NCI-H1930 (cell line): ENCODE measurements around the gene OR2S2.
"Not testable (repeated sequence)": the region's sequence is repeated elsewhere in the genome, so short reads cannot be mapped to it uniquely, and the experiment has no call there.

Experiments used
- DNase-seq, 2 experiments: peaks; one replicate each; lab custom pipeline; 2025; lab: John Stamatoyannopoulos, UW

Gene OR2S2, protein sequence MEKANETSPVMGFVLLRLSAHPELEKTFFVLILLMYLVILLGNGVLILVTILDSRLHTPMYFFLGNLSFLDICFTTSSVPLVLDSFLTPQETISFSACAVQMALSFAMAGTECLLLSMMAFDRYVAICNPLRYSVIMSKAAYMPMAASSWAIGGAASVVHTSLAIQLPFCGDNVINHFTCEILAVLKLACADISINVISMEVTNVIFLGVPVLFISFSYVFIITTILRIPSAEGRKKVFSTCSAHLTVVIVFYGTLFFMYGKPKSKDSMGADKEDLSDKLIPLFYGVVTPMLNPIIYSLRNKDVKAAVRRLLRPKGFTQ

DNA sequence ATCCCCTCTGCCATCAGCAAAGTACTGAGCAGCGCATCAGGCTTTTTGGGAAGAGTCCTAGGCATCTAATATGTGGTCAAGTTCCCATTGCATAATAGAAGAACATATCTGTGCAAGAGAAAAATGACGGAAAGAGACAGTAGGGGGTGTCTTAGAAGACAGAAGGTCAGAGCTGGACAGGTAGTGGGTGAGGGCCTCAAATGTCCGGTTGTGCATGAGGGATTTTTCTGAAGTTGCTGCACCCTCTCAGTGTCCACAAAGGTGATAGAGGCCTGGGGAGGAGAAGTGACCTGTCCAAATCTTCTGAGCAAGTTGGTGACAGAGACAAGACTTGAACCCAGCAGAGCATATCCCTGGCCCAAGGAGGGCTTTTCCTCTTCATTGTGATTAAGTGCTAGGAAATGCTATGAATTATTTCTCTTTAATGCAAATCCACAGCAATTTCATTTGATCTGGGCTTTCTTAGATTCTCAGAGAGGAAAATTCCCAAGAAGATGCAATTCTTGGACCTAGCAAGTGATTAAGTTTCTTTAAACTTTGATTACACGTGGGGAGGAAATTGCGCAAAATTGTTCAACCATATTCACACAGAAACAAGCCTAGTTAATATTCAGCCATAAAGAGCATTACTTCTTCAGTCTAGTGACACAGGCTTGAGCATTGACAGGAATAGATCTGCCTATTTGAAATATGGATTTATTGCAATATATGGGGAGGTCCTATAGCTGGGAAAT, at the start of gene OR2S2:
Gene OR2S2, minus strand, starts transcription at position 51 of the 734 bp plus-strand sequence. CDS start 56 bp downstream, outside the sequence.
- no peak for DNase-seq

DNA sequence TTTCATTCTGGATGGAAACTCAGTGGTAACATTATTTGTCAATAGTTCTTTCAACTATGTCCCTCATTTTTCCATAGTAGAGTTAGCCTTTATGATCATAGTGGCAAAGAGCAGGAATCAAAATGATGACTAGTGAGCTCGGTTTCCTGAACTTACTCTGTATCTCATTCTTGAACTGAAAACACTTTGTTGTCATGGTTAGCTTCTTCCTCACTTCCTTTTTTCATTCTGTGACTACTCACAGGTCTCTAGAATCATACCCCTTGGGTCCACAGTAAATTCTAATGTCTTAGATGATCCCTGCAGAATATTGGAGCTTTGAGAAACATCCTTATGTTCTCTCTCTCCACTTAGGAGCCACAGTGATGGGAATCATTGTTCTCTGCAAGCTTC, 49.4 kb upstream of the OR2S2 start:
- DNase-seq, result no peak

DNA sequence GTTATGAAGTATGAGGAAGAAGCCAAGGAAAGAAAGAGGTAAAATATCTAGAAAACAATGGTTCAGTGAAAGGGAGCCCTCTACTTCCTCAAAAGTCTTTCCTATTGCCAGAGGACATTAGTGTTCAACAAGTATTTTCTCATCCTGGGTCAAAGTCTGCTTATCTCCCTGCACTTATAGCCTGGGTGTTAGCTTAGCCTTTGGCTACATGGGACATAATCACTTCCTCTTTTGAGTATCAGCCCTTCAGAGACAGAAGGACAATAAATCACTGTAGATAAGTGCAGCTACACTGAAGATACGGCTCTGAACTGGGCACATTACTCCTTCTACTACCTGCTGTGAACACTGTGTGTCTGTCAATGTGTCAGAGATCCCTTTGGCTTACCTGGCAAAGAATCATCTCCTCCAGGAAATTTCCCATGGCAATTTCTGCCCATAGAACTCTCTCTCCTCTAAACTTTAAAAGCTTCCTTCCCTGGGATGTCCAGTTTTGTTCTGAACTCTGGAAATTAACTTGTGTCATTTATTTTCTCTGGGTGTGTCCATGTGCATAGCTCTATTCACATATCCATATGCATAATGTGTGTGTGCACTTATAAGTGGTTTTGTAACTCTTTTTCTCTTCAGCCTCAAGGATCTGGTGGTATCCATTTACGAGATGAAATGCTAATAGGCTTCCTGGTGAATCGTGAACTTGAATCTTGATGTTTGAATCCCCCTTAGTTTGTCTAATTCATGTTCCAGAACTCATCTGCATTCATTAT, 48.8 kb upstream of the OR2S2 start:
- DNase-seq, result no peak

DNA sequence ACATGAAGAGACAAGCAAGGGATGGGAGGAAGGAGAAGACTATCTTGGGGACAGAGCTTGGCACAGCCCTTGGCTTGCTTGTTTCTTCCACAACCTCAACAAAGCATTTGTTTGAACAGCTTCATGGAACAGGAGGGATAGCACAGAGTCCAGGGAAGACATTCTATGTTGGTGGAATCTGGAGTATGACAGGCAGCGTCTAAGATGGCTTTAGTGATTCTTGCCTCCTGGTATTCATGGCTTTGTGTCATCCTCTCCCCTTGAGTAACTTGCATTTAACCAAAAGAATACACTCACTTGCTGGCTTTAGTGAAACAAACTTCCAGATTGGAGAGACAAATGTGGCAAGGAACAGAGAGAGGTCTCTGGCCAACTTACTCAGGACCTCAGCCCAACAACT, 47.9 kb upstream of the OR2S2 start:
- no peak for DNase-seq

DNA sequence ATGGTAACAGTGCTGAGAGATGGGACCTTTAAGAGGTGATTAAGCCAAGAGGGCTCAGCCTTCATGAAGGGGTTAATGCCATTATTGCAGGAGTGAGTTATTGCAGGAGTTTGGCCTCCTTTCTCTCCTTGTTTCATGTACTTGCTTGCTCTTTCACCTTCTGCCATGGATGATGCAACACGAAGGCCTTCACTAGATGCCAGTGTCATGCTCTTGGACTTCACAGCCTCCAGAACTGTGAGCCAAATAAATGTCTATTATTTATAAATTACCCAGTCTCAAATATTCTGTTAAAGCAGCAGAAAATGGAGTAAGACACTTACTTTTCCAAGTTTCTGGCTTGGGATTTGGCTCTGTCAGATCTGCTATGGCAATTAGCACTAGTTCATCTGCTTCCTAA, 40.4 kb upstream of the OR2S2 start:
- no peak for DNase-seq

DNA sequence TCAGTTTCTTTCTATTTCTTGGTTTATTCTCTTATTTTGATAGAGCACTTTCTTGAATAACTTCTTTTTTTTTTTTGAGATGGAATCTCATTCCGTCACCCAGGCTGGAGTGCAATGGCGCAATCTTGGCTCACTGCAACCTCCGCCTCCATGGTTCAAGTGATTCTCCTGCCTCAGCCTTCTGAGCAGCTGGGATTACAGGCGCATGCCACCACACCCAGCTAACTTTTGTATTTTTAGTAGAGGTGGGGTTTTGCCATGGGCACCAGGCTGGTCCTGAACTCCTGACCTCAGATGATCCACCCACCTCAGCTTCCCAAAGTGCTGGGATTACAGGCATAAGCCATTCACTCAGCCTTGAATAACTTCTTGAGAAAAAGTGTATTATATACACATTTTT, 39.1 kb upstream of the OR2S2 start:
- not testable (repeated sequence) for DNase-seq

DNA sequence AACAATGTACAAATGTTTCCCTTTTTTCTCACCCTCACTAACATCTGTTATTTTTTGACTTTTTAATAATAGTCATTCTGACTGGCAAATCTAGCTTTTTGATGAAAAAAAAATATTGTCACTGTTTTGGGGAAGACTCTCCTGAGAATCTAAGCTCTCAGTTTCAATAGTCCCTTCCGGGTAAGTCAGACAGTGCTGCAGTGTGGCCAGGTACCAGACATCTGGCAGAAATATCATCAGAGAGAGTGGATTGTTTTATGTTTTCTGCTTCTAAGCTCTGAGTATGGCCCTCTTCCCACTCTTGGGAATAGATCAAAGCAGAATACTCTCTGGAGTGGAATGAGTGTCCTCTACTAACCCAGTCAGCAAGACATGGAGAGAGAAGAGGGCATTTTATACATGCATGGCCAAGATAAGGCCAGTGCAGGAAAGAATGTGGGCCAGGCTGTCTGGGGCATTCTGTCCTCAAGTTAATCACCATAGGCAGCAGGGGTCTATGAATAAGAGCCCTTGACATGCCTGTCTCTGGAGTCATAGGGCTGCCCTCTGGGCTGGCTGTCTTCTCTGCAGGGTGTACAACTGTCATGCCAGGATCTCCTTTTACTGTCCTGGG, 38.5 kb upstream of the OR2S2 start:
- no peak for DNase-seq

DNA sequence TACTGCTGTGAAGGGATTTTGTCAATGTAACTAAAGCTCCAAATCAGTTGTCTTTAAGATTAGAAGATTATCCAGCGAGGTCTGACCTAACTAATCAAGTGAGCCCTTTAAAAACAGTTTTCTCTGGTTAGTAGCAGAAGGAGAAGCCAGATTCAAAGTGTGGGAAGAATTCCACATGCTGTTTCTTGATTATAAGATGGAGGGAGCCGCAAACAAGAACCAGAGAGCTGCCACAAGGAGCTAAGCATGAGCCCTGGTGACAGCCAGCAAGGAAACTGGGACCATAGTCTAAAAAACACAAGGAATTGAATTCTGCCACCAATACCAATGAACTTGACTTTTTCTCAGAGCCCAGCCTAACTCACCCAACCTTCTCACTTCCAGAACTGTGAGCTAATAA, 37.0 kb upstream of the OR2S2 start:
- no peak for DNase-seq

DNA sequence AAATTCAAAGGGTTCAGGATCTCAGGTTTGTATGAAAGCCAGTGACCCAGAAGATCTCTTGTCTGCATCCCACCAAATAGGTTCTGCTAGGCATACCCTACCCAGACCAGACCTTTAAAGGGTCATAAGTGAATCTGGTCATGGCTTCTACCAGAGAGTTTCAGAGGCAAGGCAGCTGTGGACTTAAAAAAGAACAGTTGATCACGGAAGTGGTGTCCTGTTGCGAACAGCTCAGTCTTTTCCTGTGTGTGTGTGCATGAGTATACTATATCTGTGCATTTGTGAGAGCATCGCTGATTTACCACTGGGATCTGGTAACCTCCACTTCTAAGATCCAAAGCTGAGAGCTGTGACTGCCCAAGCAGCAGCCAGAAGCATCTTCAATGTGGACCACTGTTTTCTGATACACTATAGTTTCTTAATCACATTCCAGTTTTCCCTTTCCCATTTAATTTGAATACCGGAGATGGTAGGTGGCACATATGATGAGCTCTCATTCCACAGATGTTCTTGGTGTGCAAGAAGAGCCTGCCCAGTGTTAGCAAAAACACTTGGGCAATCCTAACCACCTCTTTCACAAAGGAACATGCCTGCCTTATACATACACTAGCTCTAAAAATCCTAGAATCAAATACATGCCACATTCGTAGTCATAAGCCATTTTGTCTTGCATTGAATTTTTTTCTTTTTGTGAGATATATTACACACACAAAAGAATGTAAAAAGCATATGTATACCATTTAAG, 36.2 kb upstream of the OR2S2 start:
- no peak for DNase-seq

DNA sequence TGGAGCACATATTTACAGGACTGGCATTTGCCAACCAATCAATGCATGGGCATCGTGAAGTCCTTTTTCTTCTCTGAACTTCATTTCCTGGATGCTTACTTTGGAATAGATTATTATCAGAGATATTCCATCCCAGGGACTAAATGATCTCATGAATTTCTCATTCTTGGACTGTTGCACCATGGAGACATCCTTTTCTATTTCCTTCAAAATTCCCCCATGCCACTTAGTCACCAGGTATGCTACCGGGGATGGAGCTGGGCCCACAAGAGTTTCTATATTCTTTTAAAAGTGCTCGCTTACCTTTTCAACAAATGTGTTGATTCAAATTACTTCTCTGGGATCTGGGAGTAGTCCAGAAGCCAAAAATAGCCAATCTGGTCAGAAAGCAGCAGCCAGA, 35.2 kb upstream of the OR2S2 start:
- not testable (repeated sequence) for DNase-seq

DNA sequence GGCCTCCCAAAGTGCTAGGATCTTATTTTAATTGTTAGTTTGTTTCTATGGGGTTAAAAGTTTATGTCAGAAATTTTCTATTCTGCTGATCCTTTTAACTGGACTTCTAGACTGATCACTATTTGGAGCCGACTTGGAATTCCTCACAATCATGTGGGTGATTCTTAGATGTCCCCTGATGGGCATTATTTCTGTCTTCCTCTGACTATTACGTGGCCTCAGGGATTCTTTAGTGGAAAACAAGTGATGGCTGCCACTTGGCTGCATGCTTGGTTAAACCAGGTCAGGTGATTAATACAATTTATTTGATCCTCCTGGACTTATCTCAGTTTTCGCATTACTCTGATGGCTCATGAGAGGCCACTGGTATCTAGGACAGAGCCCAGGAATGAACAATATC, 32.2 kb upstream of the OR2S2 start:
- DNase-seq, result no peak

DNA sequence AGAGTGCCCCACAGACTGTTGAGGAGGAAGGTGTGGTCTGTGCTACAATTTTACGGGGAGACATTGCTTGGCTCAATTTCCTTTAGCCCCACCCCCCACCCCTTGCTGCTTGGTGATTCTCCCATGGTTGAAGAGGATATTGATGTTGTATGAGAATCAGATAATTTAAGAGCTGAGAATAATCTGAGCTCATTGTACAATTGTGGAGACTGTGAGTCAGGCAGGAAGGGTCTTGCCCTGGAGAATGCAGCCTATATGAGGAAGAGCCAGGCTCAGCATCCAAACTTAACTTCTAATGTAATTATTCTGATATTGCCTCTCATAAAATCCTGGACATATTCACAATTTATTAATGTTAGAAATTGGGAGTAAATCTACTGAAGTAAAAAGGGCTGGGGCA, 26.1 kb upstream of the OR2S2 start:
- no peak for DNase-seq

DNA sequence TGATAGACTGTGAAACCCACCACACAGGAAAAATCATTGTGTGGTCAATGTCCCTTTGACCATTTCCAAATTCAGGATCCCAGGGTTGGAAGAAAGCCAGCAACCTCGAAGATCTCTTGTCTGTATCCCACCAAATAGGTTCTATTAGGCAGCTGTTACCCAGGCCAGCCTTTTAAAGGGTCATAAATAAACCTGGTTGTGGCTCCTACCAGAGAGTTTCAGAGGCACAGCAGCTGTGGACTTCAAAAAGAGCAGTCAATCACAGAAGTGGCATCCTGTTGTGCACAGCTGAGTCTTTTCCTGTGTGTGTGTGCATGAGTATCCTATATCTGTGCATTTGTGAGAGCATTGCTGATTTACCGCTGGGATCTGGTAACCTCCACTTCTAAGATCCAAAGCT, 23.7 kb upstream of the OR2S2 start:
- no peak for DNase-seq

DNA sequence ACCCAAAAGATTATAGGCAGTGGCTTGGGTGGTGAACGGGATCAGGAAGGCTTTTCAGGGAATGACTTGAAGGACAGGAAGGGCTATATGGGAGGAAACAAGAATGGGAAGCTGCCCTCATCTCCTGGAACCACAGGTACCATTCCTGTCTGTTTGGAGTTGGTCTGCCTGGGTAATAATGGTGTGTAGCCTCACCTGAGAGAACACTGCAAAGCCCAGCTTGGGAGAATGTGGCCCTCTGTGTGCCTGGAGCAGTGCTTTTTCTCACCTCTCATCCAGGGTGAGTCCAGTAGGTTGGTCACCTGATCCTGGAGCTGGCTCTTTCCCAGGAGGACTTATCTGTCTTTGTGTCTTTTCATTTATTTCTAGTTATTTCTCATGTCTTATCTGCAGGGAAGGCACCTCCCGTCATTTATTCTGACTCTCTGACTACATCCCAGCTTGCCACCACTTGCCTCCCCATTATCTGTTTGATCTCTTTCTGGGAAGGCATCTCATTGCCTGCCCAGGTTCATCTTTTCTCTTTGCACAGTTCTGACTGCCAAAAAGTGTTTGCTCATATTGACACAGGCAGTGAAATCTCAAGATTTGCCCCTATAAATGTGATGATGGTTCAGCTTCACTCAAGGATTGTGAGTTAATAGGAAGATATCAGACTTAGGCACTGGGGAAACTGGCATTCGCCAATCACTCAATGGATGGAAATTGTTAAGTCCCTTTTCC, 22.5 kb upstream of the OR2S2 start:
- no peak for DNase-seq

DNA sequence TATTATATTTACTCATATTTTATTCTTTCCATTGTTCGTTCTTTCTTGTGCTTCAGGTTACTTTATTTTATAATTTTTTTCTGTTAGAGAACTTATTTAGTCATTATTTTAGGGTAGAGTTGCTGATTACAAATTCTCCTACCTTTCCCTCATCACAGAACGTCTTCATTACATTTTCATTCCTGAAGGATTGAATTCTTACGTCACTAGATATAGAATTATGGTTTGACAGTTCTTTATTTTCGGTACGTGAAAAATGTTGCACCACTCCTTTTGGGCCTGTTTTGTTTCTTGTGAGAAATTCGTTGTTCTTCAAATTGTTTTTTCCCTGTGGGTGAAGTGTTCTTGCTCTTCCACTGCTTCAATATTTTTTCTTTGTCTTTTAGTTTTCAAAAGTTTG, 20.8 kb upstream of the OR2S2 start:
- no peak for DNase-seq

DNA sequence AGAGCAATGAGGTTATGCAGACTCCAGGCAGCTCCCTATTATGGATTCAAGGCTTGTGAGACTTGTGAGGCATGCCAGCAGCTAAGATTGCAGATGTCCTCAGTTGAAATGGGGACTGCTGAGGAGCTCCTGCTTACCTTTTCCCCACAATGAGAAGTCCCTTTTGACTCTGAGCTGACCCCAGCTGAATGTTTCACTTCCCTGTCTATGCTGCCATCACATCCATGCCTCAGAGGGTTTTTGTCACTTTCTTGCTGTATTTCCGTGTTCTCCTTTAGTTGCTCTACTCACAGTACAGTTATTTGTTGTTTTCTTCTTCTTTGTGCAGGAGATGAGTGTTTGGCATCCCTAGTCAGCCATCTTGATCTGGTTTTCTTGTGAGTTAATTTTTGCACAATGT, 18.8 kb upstream of the OR2S2 start:
- DNase-seq, result no peak

DNA sequence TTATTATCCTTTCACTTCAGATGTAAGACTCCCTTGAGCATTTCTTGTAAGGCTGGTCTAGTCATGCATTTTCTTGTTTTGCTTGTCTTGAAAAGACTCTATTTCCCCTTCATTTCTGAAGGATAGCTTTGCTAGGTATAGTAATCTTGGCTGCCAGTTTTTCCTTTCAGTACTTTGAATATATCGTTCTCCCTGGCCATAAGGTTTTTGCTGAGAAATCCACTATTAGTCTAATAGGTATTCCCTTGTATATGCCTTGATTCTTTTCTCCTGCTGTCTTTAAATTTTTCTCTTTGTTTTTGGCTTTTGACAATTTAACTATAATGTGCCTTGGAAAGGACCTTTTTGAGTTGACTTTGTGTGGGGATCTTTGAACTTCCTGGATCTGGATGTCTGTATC, 16.8 kb upstream of the OR2S2 start:
- no peak for DNase-seq

DNA sequence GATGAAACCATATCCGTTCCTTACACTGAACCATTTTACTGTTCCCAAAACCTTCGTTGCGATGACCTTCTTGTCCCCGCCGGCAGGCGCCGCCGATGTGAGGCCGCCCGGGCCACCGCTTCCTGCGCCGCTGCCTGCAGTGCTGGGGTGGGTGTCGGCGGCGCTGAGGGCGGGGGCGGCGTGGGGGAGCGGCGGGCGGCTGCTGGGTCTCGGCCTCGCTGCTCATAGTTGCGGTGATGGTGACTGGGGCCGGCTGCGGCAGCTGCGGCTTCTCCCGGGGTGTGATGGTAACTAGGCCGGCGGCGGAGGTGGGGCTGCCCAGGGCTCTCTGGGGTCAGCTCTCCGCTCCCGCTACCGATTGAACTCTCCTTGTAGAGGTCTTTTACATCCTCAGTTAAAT, 14.1 kb upstream of the OR2S2 start:
- no peak for DNase-seq

DNA sequence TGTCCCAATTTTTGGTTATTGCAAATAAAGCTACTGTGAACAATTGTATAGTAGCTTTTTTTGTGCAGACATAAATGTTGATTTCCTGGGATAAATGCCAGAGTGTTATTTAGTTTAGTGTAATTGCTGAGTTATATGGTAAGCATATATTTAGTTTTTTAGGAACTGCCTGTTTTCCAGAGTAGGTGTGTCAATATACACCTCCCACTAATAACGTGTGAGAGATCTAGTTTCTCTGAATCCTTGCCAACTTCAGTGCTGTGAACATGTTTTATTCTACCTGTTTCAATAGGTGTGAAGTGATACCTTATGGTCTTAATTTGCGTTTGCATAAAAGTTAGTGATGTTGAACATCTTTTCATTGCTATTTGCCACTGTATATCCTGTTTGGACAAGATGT, 9.1 kb upstream of the OR2S2 start:
- peak in 1 of 2 experiments; percentile 54 for DNase-seq

DNA sequence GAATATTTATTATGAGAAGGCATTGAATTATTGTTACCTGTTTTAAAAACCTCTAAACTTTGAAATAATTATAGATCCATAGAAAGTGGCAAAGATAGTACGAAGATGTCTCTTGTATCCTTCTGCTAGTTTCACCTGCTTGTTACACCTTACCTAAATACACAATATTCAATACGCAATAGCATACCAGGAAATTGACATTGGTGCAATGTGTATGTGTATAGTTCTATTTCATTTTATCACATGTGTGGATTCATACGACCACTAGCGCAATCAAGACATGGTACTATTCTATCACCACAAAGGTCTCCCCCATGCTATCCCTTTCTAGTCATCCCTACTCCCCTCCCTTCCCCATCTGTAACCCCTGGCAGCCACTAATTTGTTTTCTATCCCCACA, 8.5 kb upstream of the OR2S2 start:
- peak in 1 of 2 experiments; percentile 15 for DNase-seq

DNA sequence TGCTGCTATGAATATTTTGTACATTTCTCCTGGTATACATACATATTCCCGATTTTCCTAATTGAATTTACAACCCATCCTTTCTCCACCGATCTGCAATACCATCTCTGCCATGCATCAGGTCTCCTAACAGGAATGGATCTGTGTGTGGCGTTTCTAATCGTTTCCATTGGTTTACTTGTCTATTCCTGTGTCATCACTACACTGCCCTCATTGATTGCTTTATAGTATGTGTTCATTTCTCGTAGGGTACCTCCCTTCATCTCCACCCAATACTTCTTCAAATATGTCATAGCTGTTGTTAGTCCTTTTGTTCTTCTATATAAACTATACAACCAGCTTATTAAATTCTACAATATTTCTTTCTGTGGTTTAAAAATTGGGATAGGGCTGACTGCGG, 7.1 kb upstream of the OR2S2 start:
- DNase-seq, result no peak
